Neuronal stem cell (in vitro differentiated cells): ENCODE measurements around the gene SHOX.
"Not testable (repeated sequence)": the region's sequence is repeated elsewhere in the genome, so short reads cannot be mapped to it uniquely, and the experiment has no call there.

ENCODE experiments used
- DNase-seq: peaks from one replicate; pipeline ENCODE4 v3.0.0-alpha.2; 2013; ENCODE audit warnings: low spot score
- H2AFZ ChIP-seq: one replicate; pipeline ENCODE4 v1.6.1; 2013; ENCODE audit warnings: mild to moderate bottlenecking, low read length, inconsistent platforms
- H2AK5ac ChIP-seq: 2 replicates; pipeline ENCODE4 v1.6.1; 2013; ENCODE audit warnings: low read depth, mild to moderate bottlenecking, inconsistent platforms, low read length, moderate library complexity, mixed read lengths
- H2BK120ac ChIP-seq: 2 replicates; pipeline ENCODE4 v1.6.1; 2013; ENCODE audit warnings: low read depth, mild to moderate bottlenecking, inconsistent platforms, low read length, moderate library complexity, mixed read lengths
- H2BK12ac ChIP-seq: one replicate; pipeline ENCODE4 v1.6.1; 2013; ENCODE audit warnings: low read length, inconsistent platforms
- H2BK15ac ChIP-seq: 2 replicates; pipeline ENCODE4 v1.6.1; 2013; ENCODE audit warnings: mild to moderate bottlenecking, low read length, inconsistent platforms, mixed read lengths
- H2BK5ac ChIP-seq: one replicate; pipeline ENCODE4 v1.6.1; 2013; ENCODE audit warnings: inconsistent platforms, mild to moderate bottlenecking, low read length, moderate library complexity
- H3K14ac ChIP-seq: one replicate; pipeline ENCODE4 v1.6.1; 2013; ENCODE audit warnings: low read length, inconsistent platforms
- H3K18ac ChIP-seq: 2 replicates; pipeline ENCODE4 v1.6.1; 2013; ENCODE audit warnings: low read length, inconsistent platforms
- H3K23ac ChIP-seq: 2 replicates; pipeline ENCODE4 v1.6.1; 2013; ENCODE audit warnings: low read depth, mild to moderate bottlenecking, mixed read lengths, low read length, inconsistent platforms; ENCODE audit not compliant: poor library complexity
- H3K27ac ChIP-seq: replicated peaks from 3 replicates; pipeline ENCODE4 v1.5.1; 2013; ENCODE audit warnings: low read length, inconsistent platforms
- H3K27me3 ChIP-seq, 3 experiments: 2 replicates each; pipeline ENCODE4 v1.6.1; 2013; ENCODE audit warnings: low read length in 3 of 3, mild to moderate bottlenecking in 2 of 3, inconsistent platforms in 1 of 3, low read depth in 1 of 3, mixed read lengths in 1 of 3, moderate library complexity in 1 of 3; ENCODE audit not compliant: control insufficient read depth in 3 of 3, insufficient read depth in 3 of 3
- H3K36me3 ChIP-seq, 2 donors: replicated peaks in 1 of 2; 2 replicates each; pipeline ENCODE4 v1.6.1; 2013; ENCODE audit warnings: low read length in 2 of 2; ENCODE audit not compliant: control insufficient read depth in 2 of 2, insufficient read depth in 2 of 2
- H3K4ac ChIP-seq: 2 replicates; pipeline ENCODE4 v1.6.1; 2013; ENCODE audit warnings: inconsistent platforms, mild to moderate bottlenecking, low read length, moderate library complexity
- H3K4me1 ChIP-seq, 2 donors: 1 replicate in 1 of 2; 2 replicates in 1 of 2; pipeline ENCODE4 v1.6.1; 2013; ENCODE audit warnings: low read length in 2 of 2, low read depth in 1 of 2; ENCODE audit not compliant: control insufficient read depth in 2 of 2, insufficient read depth in 1 of 2
- H3K4me2 ChIP-seq: one replicate; pipeline ENCODE4 v1.6.1; 2013; ENCODE audit warnings: mild to moderate bottlenecking, low read length, inconsistent platforms; ENCODE audit not compliant: insufficient read depth, poor library complexity, severe bottlenecking
- H3K4me3 ChIP-seq, 2 donors: 2 replicates each; pipeline ENCODE4 v1.5.1; 2013; ENCODE audit warnings: low read length in 2 of 2, mild to moderate bottlenecking in 2 of 2, inconsistent platforms in 1 of 2, moderate library complexity in 1 of 2
- H3K79me1 ChIP-seq: one replicate; pipeline ENCODE4 v1.6.1; 2013; ENCODE audit warnings: low read depth, mild to moderate bottlenecking, inconsistent platforms, low read length, moderate library complexity
- H3K9ac ChIP-seq: one replicate; pipeline ENCODE4 v1.6.1; 2013; ENCODE audit warnings: mild to moderate bottlenecking, low read depth, low read length, inconsistent platforms; ENCODE audit not compliant: poor library complexity
- H3K9me3 ChIP-seq, 2 donors: replicated peaks in 1 of 2; 2 replicates each; pipeline versions ENCODE3 to v1.6.1; 2013; ENCODE audit warnings: low read length in 2 of 2, mild to moderate bottlenecking in 2 of 2, inconsistent platforms in 1 of 2, low read depth in 1 of 2, mixed read lengths in 1 of 2, moderate library complexity in 1 of 2; ENCODE audit not compliant: control insufficient read depth in 2 of 2, insufficient read depth in 1 of 2
- H4K8ac ChIP-seq: one replicate; pipeline ENCODE4 v1.6.1; 2013; ENCODE audit warnings: low read depth, mild to moderate bottlenecking, inconsistent platforms, low read length, moderate library complexity
- H4K91ac ChIP-seq: one replicate; pipeline ENCODE4 v1.6.1; 2013; ENCODE audit warnings: low read length, low read depth, mild to moderate bottlenecking, inconsistent platforms; ENCODE audit not compliant: poor library complexity
- WGBS, 2 donors: extraction: QIAGEN DNeasy Blood & Tissue Kit; methylation state at CpG; one replicate each; pipeline ENCODE4 v1.1.7; 2013; ENCODE audit warnings: missing lambda C conversion rate in 2 of 2, mixed read lengths in 1 of 2; ENCODE audit not compliant: insufficient read length in 2 of 2, insufficient replicate concordance in 1 of 2; ENCODE audit errors: extremely low coverage in 2 of 2; 5-methylcytosine and 5-hydroxymethylcytosine counted together

Gene SHOX

DNA sequence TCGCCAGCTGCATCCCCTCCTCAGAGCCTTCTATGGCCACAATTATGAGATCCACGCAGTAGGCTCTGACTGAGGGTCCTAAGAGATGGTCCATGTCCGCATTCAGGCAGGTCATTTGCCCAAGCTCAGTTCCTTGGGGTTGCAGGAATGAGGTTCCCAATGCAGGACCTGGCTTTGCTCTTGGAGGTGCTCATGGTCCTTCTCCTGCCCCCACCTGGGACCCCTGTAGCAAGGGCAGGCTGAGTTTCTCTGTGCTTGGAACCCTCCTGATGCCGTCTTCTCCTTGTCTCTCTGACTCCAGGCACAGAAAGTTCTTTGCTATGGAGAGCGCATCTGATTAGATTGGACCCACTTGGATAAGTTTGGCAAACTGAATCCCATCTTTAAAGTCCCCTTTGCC, 16.5 kb upstream of the SHOX start:
- peaks cover 0 to 20% (median 9%) of the 10 kb centered on the region in 3 experiments for H3K27me3 ChIP-seq
- H3K36me3 ChIP-seq, result no peaks in the 10 kb centered on the region
- H3K4me1 ChIP-seq, result peaks cover 0 to 2% of the 10 kb centered on the region in 2 donors
- no peak overlapping the region for H2BK15ac ChIP-seq
- WGBS, 2 donors, result no CpG with 5 or more reads among the region's 5 CpGs
- no peak overlapping the region for H3K14ac ChIP-seq
- no peak overlapping the region for H3K23ac ChIP-seq
- H4K8ac ChIP-seq, result no peak overlapping the region
- H3K18ac ChIP-seq, result no peak overlapping the region
- H3K9ac ChIP-seq, result no peak overlapping the region
- H3K4ac ChIP-seq, result no peak overlapping the region
- H3K4me2 ChIP-seq, result no peak overlapping the region
- H2AFZ ChIP-seq, result no peak overlapping the region
- peaks cover 0 to 2% of the 10 kb centered on the region in 2 donors for H3K9me3 ChIP-seq
- no peak overlapping the region for H3K27ac ChIP-seq
- no peak overlapping the region for H2BK120ac ChIP-seq
- H2AK5ac ChIP-seq, result no peak overlapping the region
- no peak for DNase-seq
- H2BK12ac ChIP-seq, result no peak overlapping the region
- no peak overlapping the region for H3K4me3 ChIP-seq
- no peak overlapping the region for H2BK5ac ChIP-seq
- no peak overlapping the region for H4K91ac ChIP-seq
- no peaks in the 10 kb centered on the region for H3K79me1 ChIP-seq

DNA sequence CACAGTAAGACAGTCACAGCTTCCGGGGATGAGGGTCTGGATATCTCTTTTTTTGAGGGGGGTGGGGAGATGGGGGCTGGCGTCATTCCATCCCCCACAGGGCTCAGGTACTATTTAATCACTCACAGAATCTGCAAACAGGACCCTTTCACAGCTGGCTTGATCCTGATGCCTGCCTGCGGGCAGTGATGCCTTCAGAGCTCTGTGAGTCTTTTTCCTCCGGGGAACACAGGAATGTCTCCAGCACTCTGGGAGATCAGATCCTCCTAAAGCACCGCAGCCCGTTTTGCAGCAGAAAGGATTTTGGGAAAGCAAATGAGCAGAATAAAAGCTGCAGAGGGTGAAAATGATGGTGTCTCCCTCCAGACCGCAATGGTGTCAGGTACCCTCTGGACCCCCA, 13.2 kb upstream of the SHOX start:
- Histone ChIP-seq H3K4ac (no peak overlapping the region), H3K27me3 (peaks cover 17 to 50% (median 25%) of the 10 kb centered on the region in 3 experiments), H2BK15ac (no peak overlapping the region), H3K9me3 (no peaks in the 10 kb centered on the region), H3K27ac (no peak overlapping the region), H2BK12ac (no peak overlapping the region), H2AK5ac (peak overlapping the region; percentile 70), H2BK120ac (no peak overlapping the region), H4K8ac (no peak overlapping the region), H3K4me2 (no peak overlapping the region), H3K36me3 (no peaks in the 10 kb centered on the region), H3K18ac (peak overlapping the region; percentile 38), H3K4me1 (peaks cover 0 to 2% of the 10 kb centered on the region in 2 donors), H3K9ac (no peak overlapping the region), H2BK5ac (no peak overlapping the region), H3K23ac (no peak overlapping the region), H3K4me3 (no peak overlapping the region), H3K79me1 (no peaks in the 10 kb centered on the region), H3K14ac (no peak overlapping the region), H4K91ac (no peak overlapping the region), H2AFZ (no peak overlapping the region)
- DNase-seq, result no peak
- no CpG with 5 or more reads among the region's 7 CpGs for WGBS, 2 donors

DNA sequence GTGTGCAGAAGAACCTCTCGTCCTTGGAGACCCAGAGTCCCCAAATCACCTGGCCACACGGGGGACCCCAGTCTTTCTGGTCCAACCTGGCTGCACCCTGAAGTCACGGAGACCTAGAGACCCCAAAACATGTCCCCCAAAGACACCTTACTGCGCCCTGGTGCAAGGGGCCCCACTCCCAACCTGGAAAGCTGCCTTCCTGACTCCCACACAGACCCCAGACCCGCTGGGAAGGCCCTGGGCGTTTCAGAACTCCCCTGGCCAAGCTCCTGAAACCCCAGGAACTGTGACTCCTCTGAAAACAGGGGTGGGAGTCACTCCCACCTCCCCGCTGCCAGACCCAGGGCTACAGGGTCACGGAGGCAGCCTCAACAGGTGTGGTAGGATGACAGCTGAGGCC, 12.7 kb upstream of the SHOX start:
- DNase-seq, result no peak
- no peak overlapping the region for H2BK5ac ChIP-seq
- H3K27me3 ChIP-seq, result peaks cover 17 to 54% (median 25%) of the 10 kb centered on the region in 3 experiments
- H3K9me3 ChIP-seq, result no peaks in the 10 kb centered on the region
- H3K4me3 ChIP-seq, result no peak overlapping the region
- no peak overlapping the region for H3K4ac ChIP-seq
- H2AFZ ChIP-seq, result no peak overlapping the region
- peak overlapping the region; percentile 38 for H3K18ac ChIP-seq
- no peaks in the 10 kb centered on the region for H3K36me3 ChIP-seq
- H3K79me1 ChIP-seq, result no peaks in the 10 kb centered on the region
- H3K9ac ChIP-seq, result no peak overlapping the region
- WGBS, 2 donors, result no CpG with 5 or more reads among the region's 8 CpGs
- no peak overlapping the region for H3K27ac ChIP-seq
- no peak overlapping the region for H4K8ac ChIP-seq
- H2AK5ac ChIP-seq, result peak overlapping the region; percentile 70
- no peak overlapping the region for H3K23ac ChIP-seq
- H3K4me1 ChIP-seq, result peaks cover 0 to 2% of the 10 kb centered on the region in 2 donors
- no peak overlapping the region for H2BK12ac ChIP-seq
- H3K14ac ChIP-seq, result no peak overlapping the region
- H3K4me2 ChIP-seq, result no peak overlapping the region
- no peak overlapping the region for H2BK15ac ChIP-seq
- H4K91ac ChIP-seq, result no peak overlapping the region
- no peak overlapping the region for H2BK120ac ChIP-seq

DNA sequence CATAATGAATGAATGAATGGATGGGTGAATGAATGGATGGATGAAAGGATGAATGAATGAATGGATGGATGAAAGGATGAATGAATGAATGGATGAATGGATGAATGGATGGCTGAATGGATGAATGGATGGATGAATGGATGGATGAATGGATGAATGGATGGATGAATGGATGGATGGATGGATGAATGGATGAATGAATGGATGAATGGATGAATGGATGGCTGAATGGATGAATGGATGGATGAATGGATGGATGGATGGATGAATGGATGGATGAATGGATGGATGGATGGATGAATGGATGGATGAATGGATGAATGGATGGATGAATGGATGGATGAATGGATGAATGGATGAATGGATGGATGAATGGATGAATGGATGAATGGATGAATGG, 12.3 kb upstream of the SHOX start:
- not testable (repeated sequence) for H4K91ac ChIP-seq, H3K4me2 ChIP-seq, H2BK12ac ChIP-seq, H3K4ac ChIP-seq, DNase-seq, H2BK15ac ChIP-seq, H4K8ac ChIP-seq, H2BK120ac ChIP-seq, H3K23ac ChIP-seq, H2AK5ac ChIP-seq, H2AFZ ChIP-seq, H2BK5ac ChIP-seq, H3K4me1 ChIP-seq, H3K14ac ChIP-seq, H3K18ac ChIP-seq, H3K79me1 ChIP-seq, H3K9ac ChIP-seq, H3K4me3 ChIP-seq, H3K27ac ChIP-seq, H3K36me3 ChIP-seq, H3K9me3 ChIP-seq
- peaks cover 17 to 58% (median 26%) of the 10 kb centered on the region in 3 experiments for H3K27me3 ChIP-seq
